Stimulated activated CD4-positive, alpha-beta T cell treated with anti-CD3 and anti-CD28 coated beads, TNF-alpha, amount 100 ng/mL, for 1 hour (primary cell): ENCODE results near the gene TIMP3.

Experiments used
- DNase-seq, 3 donors: peaks; one replicate each; pipeline ENCODE4 v3.0.0-alpha.2; 2020; ENCODE audit warnings: low read depth in 3 of 3, low spot score in 1 of 3

Gene TIMP3

GRCh38 chr22:32805361-32805881 is 3.9 kb downstream of the TIMP3 start:
- no peak for DNase-seq

DNA sequence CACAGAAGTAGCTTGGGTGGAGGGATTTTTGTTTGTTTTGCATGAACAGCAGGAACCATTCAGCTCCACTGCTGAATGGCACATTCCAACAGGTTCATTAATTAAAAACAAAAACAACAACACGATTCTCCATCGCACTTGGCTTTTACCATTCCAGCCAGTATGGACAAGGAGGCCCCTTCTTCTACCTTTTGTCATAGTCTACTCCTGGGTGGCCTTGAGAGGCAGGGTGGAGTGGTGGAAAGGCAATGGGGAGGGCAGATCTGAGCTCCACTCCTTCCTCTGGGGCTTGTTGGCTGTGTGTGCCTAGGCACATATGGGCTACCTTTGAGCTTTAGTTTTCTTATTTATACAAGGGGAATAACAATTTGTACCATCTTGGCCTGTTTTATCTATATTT is 4.8 kb downstream of the TIMP3 start:
- DNase-seq = no peak

DNA sequence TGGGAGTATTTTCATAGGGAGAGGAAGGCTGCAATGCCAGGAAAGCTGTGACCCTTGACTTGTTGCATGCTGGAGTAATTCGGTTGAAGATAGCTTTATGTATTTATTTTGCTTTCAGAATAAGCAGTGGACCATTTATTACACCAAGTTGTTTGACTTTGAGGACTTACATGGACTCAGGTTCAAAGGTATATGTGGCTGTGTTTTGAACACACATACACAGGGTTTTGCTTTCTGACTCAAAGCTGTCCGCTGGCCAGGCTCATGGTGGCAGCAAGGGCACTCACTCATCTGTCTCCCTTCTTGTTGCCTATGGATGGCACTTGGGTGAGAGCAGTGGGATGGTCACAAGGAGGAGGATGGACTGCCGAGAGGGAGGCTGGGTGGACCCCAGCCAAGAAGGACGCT is 6.5 kb downstream of the TIMP3 start:
- DNase-seq = no peak

- no peak for DNase-seq
Observed at GRCh38 chr22:32809786-32810554, 8.5 kb downstream of the TIMP3 start.

DNA sequence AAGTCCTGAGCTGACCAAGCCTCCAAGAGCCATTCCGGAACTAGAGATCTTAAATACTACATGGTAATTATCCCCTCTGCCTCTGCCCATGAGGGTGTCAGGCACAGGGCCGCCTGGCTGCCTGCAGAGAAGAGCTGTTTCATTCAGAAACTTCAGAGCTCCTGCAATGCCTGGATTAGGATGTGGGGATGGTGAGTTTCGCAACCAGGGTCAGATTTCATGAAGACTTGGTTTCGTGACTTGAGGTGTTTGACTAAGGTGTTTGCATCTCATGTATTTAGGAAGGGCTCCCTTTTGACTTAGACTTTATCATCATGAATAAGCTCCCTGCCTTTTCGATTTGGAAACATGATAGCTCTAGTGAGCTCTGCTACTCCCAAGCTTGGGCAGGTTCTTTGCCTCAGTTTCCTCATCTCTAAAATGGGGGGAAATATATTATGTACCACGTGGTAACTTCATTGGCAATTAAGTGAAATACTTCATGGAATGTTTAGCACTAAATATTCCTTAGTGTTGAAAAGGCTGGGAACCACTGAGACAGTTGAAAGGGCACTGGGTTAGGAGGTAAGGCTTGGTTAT is 9.1 kb downstream of the TIMP3 start:
- DNase-seq = no peak

DNA sequence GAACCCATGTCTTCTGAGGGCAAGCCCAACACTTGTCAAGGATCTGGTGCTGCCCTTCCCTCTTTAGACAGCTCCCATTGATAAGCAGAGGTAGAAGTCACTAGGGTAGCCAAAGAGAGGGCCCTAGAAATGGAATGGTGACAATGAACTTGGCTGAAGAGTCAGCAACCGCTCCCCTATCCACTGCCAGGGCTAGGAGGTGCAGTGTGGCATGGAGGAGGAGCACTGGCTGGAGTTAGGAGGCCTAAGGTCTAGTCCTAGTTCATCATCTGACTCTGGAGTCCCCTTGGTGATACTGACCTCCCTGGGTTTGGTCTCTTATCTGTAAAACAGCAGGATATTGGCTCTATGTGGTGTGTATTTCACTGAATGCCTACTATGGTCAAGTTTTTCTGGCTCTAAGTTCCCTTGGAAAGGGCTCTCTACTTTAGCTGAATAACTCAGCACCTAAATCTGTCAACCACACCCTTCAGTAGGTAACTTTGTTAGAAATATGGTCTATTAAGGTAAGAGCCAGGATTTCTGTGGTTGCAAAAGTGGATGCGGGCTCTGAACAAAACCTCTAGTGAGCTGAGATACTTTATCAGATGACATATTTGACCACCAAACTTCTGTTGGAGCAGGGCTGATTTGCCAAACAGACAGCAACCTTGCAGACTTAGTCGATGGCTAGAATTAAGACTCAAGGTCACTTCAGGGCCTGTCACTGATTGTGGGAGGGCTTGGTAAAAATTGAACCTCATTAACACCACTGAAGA is 10.5 kb downstream of the TIMP3 start:
- DNase-seq = no peak

- DNase-seq = no peak
Observed at GRCh38 chr22:32814285-32814860, 12.9 kb downstream of the TIMP3 start.

DNA sequence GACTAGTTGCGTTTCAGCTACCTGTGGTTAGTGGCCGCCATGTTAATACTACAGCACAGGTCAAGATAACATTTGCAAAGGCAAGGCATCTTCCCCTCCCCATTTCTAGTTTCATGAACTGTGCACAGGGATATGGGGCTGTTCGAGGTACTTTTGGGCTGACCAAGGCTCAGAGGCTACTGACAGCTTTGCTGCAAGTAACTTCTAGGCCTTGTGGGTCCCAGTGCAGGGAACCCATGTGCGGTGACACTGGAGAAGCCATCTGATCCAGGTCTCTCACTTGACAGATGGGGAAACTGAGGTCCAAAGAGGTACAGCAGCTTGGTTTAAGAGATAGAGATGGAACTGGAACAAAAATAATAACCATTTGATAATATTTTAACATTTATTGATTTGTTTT is 13.6 kb downstream of the TIMP3 start:
- DNase-seq = no peak

DNA sequence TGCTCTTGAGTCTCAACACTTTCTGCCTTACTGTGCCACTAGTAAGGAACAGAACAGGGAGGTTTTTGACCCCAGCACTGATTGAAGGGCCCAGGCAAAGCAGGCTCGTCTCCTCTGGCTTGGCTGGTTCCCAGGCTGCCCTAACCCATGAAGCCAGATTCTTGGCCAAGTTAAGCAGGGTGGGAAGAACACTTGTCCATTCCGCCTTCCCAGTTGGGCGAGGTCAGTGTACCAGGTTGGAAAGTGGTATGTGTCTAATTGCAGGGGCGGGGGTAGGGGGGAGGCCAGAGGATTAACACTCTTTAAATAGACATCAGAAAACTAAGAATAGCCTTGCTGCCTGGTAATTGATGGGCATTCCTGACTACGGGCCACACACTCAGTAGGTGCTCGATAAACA is 14.4 kb downstream of the TIMP3 start:
- DNase-seq = no peak

- DNase-seq = no peak
Observed at GRCh38 chr22:32817137-32817730, 15.7 kb downstream of the TIMP3 start.

GRCh38 chr22:32818446-32819115 is 17.1 kb downstream of the TIMP3 start:
- no peak for DNase-seq

DNA sequence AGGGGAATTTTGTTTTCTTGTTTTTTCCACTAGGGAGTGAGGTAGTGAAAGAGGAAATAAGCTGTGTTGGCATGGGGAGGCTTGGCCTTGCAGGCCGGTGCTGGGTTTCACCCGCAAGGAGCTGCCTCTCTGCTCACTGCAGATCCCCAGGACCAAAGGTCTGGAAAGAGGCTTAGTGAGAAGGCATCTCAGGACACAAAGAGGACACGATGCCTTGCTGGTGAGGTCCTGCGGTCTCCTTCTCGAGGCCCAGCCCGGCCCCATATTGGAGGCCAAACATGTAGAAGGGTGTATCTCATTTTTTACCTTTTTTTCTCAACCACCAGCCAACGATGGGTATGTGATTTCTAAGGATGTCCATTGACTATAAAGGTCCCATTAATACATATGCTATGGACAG is 17.6 kb downstream of the TIMP3 start:
- DNase-seq = no peak

DNA sequence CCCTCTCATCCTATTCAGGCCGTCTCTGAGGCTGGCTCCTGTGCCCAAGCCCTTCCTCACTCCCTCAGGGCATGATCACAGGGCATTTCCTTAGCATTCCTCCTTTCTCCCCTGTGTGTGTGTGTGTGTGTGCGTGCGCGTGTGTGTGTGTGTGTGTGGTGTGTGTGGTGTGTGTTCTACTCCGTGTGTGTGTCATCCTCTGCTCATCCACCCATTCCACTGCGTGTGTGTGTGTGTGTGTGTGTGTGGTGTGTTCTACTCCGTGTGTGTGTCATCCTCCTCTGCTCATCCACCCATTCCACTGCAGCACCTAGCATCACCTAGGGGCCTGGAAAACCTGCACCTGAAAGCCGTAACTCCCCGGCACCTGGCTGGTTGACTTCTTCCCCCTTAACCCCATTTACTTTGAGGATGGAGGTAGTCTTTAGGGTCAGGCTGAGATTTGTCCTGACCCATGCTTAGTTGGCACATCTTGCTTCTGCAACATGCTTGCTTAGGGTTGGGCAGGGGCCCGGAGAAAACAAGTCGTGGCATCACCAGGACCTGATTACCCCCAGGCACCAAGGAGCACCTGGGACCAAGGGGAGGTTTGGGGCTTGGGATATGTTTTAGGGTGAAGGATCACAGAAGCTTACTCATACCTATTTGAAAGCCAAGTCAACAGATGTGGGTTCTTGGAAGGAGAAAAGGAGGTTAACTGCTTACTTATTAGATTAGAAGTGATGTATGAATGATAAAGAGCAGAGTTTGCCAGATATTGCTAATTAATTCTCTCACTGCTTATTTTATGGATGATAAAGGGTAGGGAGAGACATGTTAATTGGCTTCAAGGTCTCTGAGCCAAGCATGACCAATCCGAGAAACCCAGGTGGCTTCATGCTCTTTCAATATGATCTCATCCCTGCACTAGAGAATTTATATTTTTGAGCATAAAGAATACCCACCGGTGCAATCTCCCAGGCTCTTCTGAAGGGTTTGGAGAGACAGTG is 18.9 kb downstream of the TIMP3 start:
- DNase-seq = no peak

- no peak for DNase-seq
Observed at GRCh38 chr22:32822179-32822877, 20.8 kb downstream of the TIMP3 start.

- DNase-seq = no peak
Observed at GRCh38 chr22:32823024-32823730, 21.7 kb downstream of the TIMP3 start.

GRCh38 chr22:32824531-32825312 is 23.2 kb downstream of the TIMP3 start:
- no peak for DNase-seq

GRCh38 chr22:32826537-32826936 is 25.0 kb downstream of the TIMP3 start:
- DNase-seq = no peak
